Hepatocyte (in vitro differentiated cells): ENCODE results near the gene LRRC8D. TPM values are rescaled to one million over a fixed set of nuclear protein-coding genes. Genes with fewer than 3 reads are reported as not detected.

ENCODE experiments used
- DNase-seq: peaks from one replicate; pipeline ENCODE4 v3.0.0-alpha.2; 2016; ENCODE audit warnings: low spot score
- H2AFZ ChIP-seq: fragments of 200-600 bp; sonication (generic); 2 replicates; pipeline ENCODE4 v1.6.0; 2016; ENCODE audit warnings: antibody characterized with exemption, mild to moderate bottlenecking
- H3K27ac ChIP-seq: fragments of 200-600 bp; sonication (generic); 2 replicates; pipeline ENCODE4 v1.5.1; 2016; ENCODE audit warnings: mild to moderate bottlenecking
- H3K27me3 ChIP-seq: fragments of 200-600 bp; sonication (generic); 2 replicates; pipeline ENCODE4 v1.6.1; 2016
- H3K36me3 ChIP-seq: fragments of 200-600 bp; sonication (generic); replicated peaks from 2 replicates; pipeline ENCODE4 v1.5.1; 2016; ENCODE audit warnings: low read depth; ENCODE audit not compliant: insufficient read depth
- H3K4me1 ChIP-seq: fragments of 200-600 bp; sonication (generic); 2 replicates; pipeline ENCODE4 v1.5.1; 2016; ENCODE audit warnings: mild to moderate bottlenecking, moderate library complexity; ENCODE audit not compliant: insufficient read depth
- H3K4me2 ChIP-seq: fragments of 200-600 bp; sonication (generic); 2 replicates; pipeline ENCODE4 v1.6.0; 2016
- H3K4me3 ChIP-seq: fragments of 200-600 bp; sonication (generic); 2 replicates; pipeline ENCODE4 v1.5.1; 2016; ENCODE audit warnings: mild to moderate bottlenecking
- H3K79me2 ChIP-seq: fragments of 200-600 bp; sonication (generic); 2 replicates; pipeline ENCODE4 v1.6.0; 2017; ENCODE audit warnings: mild to moderate bottlenecking
- H3K9me2 ChIP-seq: fragments of 200-600 bp; sonication (generic); replicated peaks from 2 replicates; pipeline ENCODE4 v1.6.0; 2017; ENCODE audit warnings: mild to moderate bottlenecking; ENCODE audit not compliant: insufficient read depth
- H3K9me3 ChIP-seq: fragments of 200-600 bp; sonication (generic); 2 replicates; pipeline ENCODE4 v1.5.1; 2016; ENCODE audit warnings: low read depth, mild to moderate bottlenecking
- H4K20me1 ChIP-seq: fragments of 200-600 bp; sonication (generic); 2 replicates; pipeline ENCODE4 v1.6.0; 2016; ENCODE audit warnings: mild to moderate bottlenecking; ENCODE audit not compliant: insufficient read depth, poor library complexity, severe bottlenecking
- CTCF ChIP-seq: fragments of 200-600 bp; sonication (generic); IDR thresholded peaks from 2 replicates; pipeline ENCODE4 v1.5.1; 2016; ENCODE audit warnings: antibody characterized with exemption, mild to moderate bottlenecking; ENCODE audit not compliant: poor library complexity
- EZH2 ChIP-seq: fragments of 200-600 bp; sonication (generic); IDR thresholded peaks from 2 replicates; pipeline ENCODE4 v1.6.1; 2016; ENCODE audit warnings: antibody characterized with exemption, mild to moderate bottlenecking, borderline replicate concordance
- EZH2phosphoT487 ChIP-seq: fragments of 200-600 bp; sonication (generic); IDR thresholded peaks from one replicate; pipeline ENCODE4 v1.6.1; 2018; ENCODE audit warnings: antibody characterized with exemption, mild to moderate bottlenecking, low read depth, moderate library complexity; ENCODE audit not compliant: unreplicated experiment, severe bottlenecking
- WGBS: methylation state at CpG from one replicate; pipeline ENCODE4 v1.1.6; 2016; ENCODE audit warnings: low lambda C conversion rate; ENCODE audit errors: missing lambda C conversion rate; 5-methylcytosine and 5-hydroxymethylcytosine counted together
- polyA plus RNA-seq: library from polyadenylated mRNA; unstranded; fragments of >200 nt; fragmentation: Nextera tagmentation; extraction: Ambion mirVana; gene quantifications from 2 replicates; pipeline ENCODE4 v1.2.1, GENCODE V29; 2016
- total RNA-seq: library from RNA; depleted of rRNA; stranded (reverse); fragments of >200 nt; gene quantifications from 2 replicates; pipeline ENCODE4 v1.2.3, GENCODE V29; 2014

LRRC8D gene
- total and polyA plus RNA-seq, 2 experiments from 2014 or later = 15.1 to 28.9 TPM

- no peak overlapping the region for H3K4me2 ChIP-seq
- H3K27me3 ChIP-seq = no peaks in the 10 kb centered on the region
- no peaks in the 10 kb centered on the region for H3K79me2 ChIP-seq
- H3K4me3 ChIP-seq = no peak overlapping the region
- no peak overlapping the region for H3K27ac ChIP-seq
- no peaks in the 10 kb centered on the region for H3K9me3 ChIP-seq
- 73% methylated on average over 4 of the region's 4 CpGs for WGBS
- H3K4me1 ChIP-seq = no peaks in the 10 kb centered on the region
- H3K36me3 ChIP-seq = no peaks in the 10 kb centered on the region
- H2AFZ ChIP-seq = no peak overlapping the region
- H3K9me2 ChIP-seq = no peaks in the 10 kb centered on the region
- H4K20me1 ChIP-seq = no peaks in the 10 kb centered on the region
- TF ChIP-seq CTCF (no peak), EZH2phosphoT487 (no peak), EZH2 (no peak)
- no peak for DNase-seq
Observed at GRCh38 chr1:89965193-89965768, 144.4 kb downstream of the LRRC8D start.

- DNase-seq = no peak
- WGBS = 83% methylated on average over 5 of the region's 5 CpGs
- Histone ChIP-seq H3K4me2 (no peak overlapping the region), H3K79me2 (no peaks in the 10 kb centered on the region), H3K27ac (no peak overlapping the region), H3K4me3 (no peak overlapping the region), H3K27me3 (no peaks in the 10 kb centered on the region), H4K20me1 (no peaks in the 10 kb centered on the region), H3K36me3 (no peaks in the 10 kb centered on the region), H3K9me2 (no peaks in the 10 kb centered on the region), H2AFZ (no peak overlapping the region), H3K4me1 (no peaks in the 10 kb centered on the region), H3K9me3 (no peaks in the 10 kb centered on the region)
- TF ChIP-seq EZH2 (no peak), EZH2phosphoT487 (no peak), CTCF (no peak)
Observed at GRCh38 chr1:89966656-89967055, 145.8 kb downstream of the LRRC8D start.

GRCh38 chr1:89971600-89971999, 150.8 kb downstream of the LRRC8D start:
- no peaks in the 10 kb centered on the region for H3K27me3 ChIP-seq
- TF ChIP-seq EZH2phosphoT487 = no peak
- no peak for TF ChIP-seq CTCF
- no peak for TF ChIP-seq EZH2
- no peak overlapping the region for H2AFZ ChIP-seq
- H3K9me2 ChIP-seq = no peaks in the 10 kb centered on the region
- H3K4me2 ChIP-seq = no peak overlapping the region
- H3K79me2 ChIP-seq = no peaks in the 10 kb centered on the region
- H3K4me3 ChIP-seq = no peak overlapping the region
- no peaks in the 10 kb centered on the region for H3K4me1 ChIP-seq
- no peak overlapping the region for H3K27ac ChIP-seq
- H3K9me3 ChIP-seq = no peaks in the 10 kb centered on the region
- no peak for DNase-seq
- WGBS = 61% methylated on average over 1 of the region's 1 CpG
- no peaks in the 10 kb centered on the region for H3K36me3 ChIP-seq
- no peaks in the 10 kb centered on the region for H4K20me1 ChIP-seq

GRCh38 chr1:89972024-89972423, 151.2 kb downstream of the LRRC8D start:
- Histone ChIP-seq H3K4me3 (no peak overlapping the region), H3K4me2 (no peak overlapping the region), H3K79me2 (no peaks in the 10 kb centered on the region), H2AFZ (no peak overlapping the region), H3K9me3 (no peaks in the 10 kb centered on the region), H3K9me2 (no peaks in the 10 kb centered on the region), H3K27me3 (no peaks in the 10 kb centered on the region), H3K36me3 (no peaks in the 10 kb centered on the region), H4K20me1 (no peaks in the 10 kb centered on the region), H3K4me1 (no peaks in the 10 kb centered on the region), H3K27ac (no peak overlapping the region)
- no peak for TF ChIP-seq EZH2phosphoT487
- TF ChIP-seq CTCF = no peak
- TF ChIP-seq EZH2 = no peak
- no peak for DNase-seq
